Activated B cell treated with CpG ODN at 0.5 μM for 24 hours (primary cell): ENCODE results near the gene DNAH1. TPM values are rescaled to one million over a fixed set of nuclear protein-coding genes. Genes with fewer than 3 reads are reported as not detected.

Source experiments
- ATAC-seq: fragments of 200-7000 bp; cut with Tn5 transposase; one replicate; pipeline ENCODE4 v1.10.0; 2021; ENCODE audit warnings: low read depth, mild to moderate bottlenecking, moderate library complexity
- CTCF ChIA-PET: fragments of 350-600 bp; sonication (Branson Sonifier 250); formaldehyde crosslinking; loops from one replicate; lab custom pipeline; 2021; ENCODE audit warnings: antibody characterized with exemption; lab: Charles Lee
- POLR2A ChIA-PET: fragments of 350-600 bp; sonication (Branson Sonifier 250); formaldehyde crosslinking; loops from one replicate; lab custom pipeline; 2021; ENCODE audit warnings: antibody characterized with exemption; lab: Charles Lee
- DNase-seq: peaks from one replicate; pipeline ENCODE4 v3.0.0; 2022
- H3K27ac Mint-ChIP-seq: one replicate; pipeline ENCODE4 v1.8.0; 2020; ENCODE audit warnings: mixed read lengths
- H3K27me3 Mint-ChIP-seq: one replicate; pipeline ENCODE4 v1.8.0; 2021; ENCODE audit warnings: mixed read lengths
- H3K36me3 Mint-ChIP-seq: one replicate; pipeline ENCODE4 v1.8.0; 2021; ENCODE audit warnings: low read depth, mixed read lengths
- H3K4me1 Mint-ChIP-seq: one replicate; pipeline ENCODE4 v1.8.0; 2021; ENCODE audit warnings: mixed read lengths
- H3K4me3 Mint-ChIP-seq: one replicate; pipeline ENCODE4 v1.8.0; 2020; ENCODE audit warnings: mild to moderate bottlenecking, mixed read lengths
- H3K9me3 Mint-ChIP-seq: one replicate; pipeline ENCODE4 v1.8.0; 2020; ENCODE audit warnings: mixed read lengths
- intact Hi-C: fragments of 100-400 bp; cut with micrococcal nuclease; formaldehyde crosslinking; loops from one replicate; pipeline ENCODE4 v1.15.1; 2024
- total RNA-seq: library from RNA; stranded (reverse); gene quantifications from 2 replicates; pipeline ENCODE4 v1.2.3, GENCODE V29; 2022
- TF ChIP-seq, protein P1 (sequence below): fragments of 200-600 bp; IDR thresholded peaks from one replicate; pipeline ENCODE4 v1.8.0; 2022; ENCODE audit warnings: antibody characterized with exemption, mild to moderate bottlenecking

The DNAH1 gene
- total RNA-seq, 1 donor from 2014 or later = 25.8 TPM

DNA sequence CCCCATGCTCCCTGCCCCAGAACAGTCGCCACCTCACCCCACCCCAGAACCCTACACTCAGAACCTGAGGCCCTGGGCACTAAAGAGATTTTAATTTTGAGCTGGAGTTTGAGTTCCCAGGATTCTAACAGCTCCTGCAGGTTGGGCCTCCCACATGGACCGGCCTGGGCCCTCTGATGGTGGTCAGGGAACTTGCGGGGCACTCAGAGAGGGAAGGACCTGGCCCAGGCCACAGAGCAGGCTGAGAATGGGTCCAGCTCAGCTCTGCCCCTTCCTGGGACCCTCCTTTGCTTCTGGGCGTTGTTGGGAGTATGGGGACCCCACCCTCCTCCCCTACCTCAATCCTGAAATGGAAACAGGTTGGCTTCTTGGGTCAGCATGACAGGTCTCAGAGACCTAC is 129.9 kb downstream of the DNAH1 start:
- no peak for DNase-seq
- H3K27me3 Mint-ChIP-seq = peaks cover 3% of the 10 kb centered on the region
- H3K27ac Mint-ChIP-seq = no peak overlapping the region
- H3K36me3 Mint-ChIP-seq = no peaks in the 10 kb centered on the region
- CTCF ChIA-PET = interaction anchor here (0.8 to 3.9 kb wide), 6 partner anchors 9 to 158 kb away, joined by 3 to 37 read pairs (median 6); partner anchors contain the start of gene GLYCTK
- H3K4me3 Mint-ChIP-seq = no peak overlapping the region
- TF ChIP-seq, protein P1, sequence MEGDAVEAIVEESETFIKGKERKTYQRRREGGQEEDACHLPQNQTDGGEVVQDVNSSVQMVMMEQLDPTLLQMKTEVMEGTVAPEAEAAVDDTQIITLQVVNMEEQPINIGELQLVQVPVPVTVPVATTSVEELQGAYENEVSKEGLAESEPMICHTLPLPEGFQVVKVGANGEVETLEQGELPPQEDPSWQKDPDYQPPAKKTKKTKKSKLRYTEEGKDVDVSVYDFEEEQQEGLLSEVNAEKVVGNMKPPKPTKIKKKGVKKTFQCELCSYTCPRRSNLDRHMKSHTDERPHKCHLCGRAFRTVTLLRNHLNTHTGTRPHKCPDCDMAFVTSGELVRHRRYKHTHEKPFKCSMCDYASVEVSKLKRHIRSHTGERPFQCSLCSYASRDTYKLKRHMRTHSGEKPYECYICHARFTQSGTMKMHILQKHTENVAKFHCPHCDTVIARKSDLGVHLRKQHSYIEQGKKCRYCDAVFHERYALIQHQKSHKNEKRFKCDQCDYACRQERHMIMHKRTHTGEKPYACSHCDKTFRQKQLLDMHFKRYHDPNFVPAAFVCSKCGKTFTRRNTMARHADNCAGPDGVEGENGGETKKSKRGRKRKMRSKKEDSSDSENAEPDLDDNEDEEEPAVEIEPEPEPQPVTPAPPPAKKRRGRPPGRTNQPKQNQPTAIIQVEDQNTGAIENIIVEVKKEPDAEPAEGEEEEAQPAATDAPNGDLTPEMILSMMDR = no peak
- peaks cover 9% of the 10 kb centered on the region for H3K4me1 Mint-ChIP-seq
- intact Hi-C loops = loop anchor here (2.0 to 5.0 kb wide), 2 partner anchors 219 to 445 kb away; partner anchors contain the start of gene TLR9
- POLR2A ChIA-PET = no interaction called here
- ATAC-seq = no peak
- no peaks in the 10 kb centered on the region for H3K9me3 Mint-ChIP-seq

- peak overlapping the region; percentile 30 for H3K27ac Mint-ChIP-seq
- H3K4me1 Mint-ChIP-seq = peaks cover 9% of the 10 kb centered on the region
- no peak overlapping the region for H3K4me3 Mint-ChIP-seq
- ChIA-PET POLR2A (no interaction called here), CTCF (interaction anchor here (0.8 to 3.9 kb wide), 9 partner anchors 10 to 226 kb away, joined by 3 to 37 read pairs (median 5); partner anchors contain the start of gene GLYCTK)
- peak; percentile 60 for DNase-seq
- H3K36me3 Mint-ChIP-seq = no peaks in the 10 kb centered on the region
- no peaks in the 10 kb centered on the region for H3K9me3 Mint-ChIP-seq
- TF ChIP-seq, protein P1 = peak; percentile 86
- H3K27me3 Mint-ChIP-seq = peaks cover 3% of the 10 kb centered on the region
- peak; percentile 77 for ATAC-seq
- intact Hi-C loops = loop anchor here (1.0 to 5.0 kb wide), 6 partner anchors 19 to 446 kb away; partner anchors contain the start of gene TLR9
These were observed 130.8 kb downstream of the DNAH1 start for GRCh38 chr3:52446631-52447511.

- Mint-ChIP-seq H3K9me3 (no peaks in the 10 kb centered on the region), H3K27ac (no peak overlapping the region), H3K27me3 (no peaks in the 10 kb centered on the region), H3K4me3 (no peak overlapping the region), H3K4me1 (peaks cover 9% of the 10 kb centered on the region), H3K36me3 (no peaks in the 10 kb centered on the region)
- POLR2A ChIA-PET = no interaction called here
- no peak for DNase-seq
- ATAC-seq = no peak
- CTCF ChIA-PET = interaction anchor here (0.7 to 3.9 kb wide), 12 partner anchors 10 to 227 kb away, joined by 3 to 37 read pairs (median 5); no protein-coding TSS in a partner anchor
- TF ChIP-seq, protein P1 = no peak
- intact Hi-C loops = loop anchor here (1.0 to 5.0 kb wide), 6 partner anchors 19 to 447 kb away; partner anchors contain the start of gene TLR9
These were observed 131.6 kb downstream of the DNAH1 start for GRCh38 chr3:52447512-52448355.

Other genes with a start within 250 kb of the DNAH1 start
- gene POC1A, start 161.9 kb upstream of the DNAH1 start, total RNA-seq = 2.3 and 2.4 TPM in 2 replicates
- gene ALAS1, start 118.2 kb upstream of the DNAH1 start, total RNA-seq = 25.9 and 27.6 TPM in 2 replicates
- 10.4 and 11.4 TPM in 2 replicates for gene TLR9, start 90.7 kb upstream of the DNAH1 start, total RNA-seq
- 74.1 and 76.7 TPM in 2 replicates for gene TWF2, start 77.2 kb upstream of the DNAH1 start, total RNA-seq
- gene PPM1M, start 70.6 kb upstream of the DNAH1 start, total RNA-seq = 44.4 and 44.6 TPM in 2 replicates
- 84.1 and 86.4 TPM in 2 replicates for gene WDR82, start 37.7 kb upstream of the DNAH1 start, total RNA-seq
- gene GLYCTK, start 28.5 kb upstream of the DNAH1 start, total RNA-seq = 28.2 and 33.5 TPM in 2 replicates
- 98.7 and 105 TPM in 2 replicates for gene BAP1, start 93.7 kb downstream of the DNAH1 start, total RNA-seq
- 6.4 and 7.5 TPM in 2 replicates for gene PHF7, start 94.3 kb downstream of the DNAH1 start, total RNA-seq
- gene SEMA3G, start 128.8 kb downstream of the DNAH1 start, total RNA-seq = not detected in 2 replicates
- gene TNNC1, start 137.7 kb downstream of the DNAH1 start, total RNA-seq = 0.32 TPM in 1 of 2 replicates, not detected in the other
- gene NISCH, start 139.3 kb downstream of the DNAH1 start, total RNA-seq = 79.6 and 89.5 TPM in 2 replicates
- gene STAB1, start 179.0 kb downstream of the DNAH1 start, total RNA-seq = 0.64 and 0.71 TPM in 2 replicates
- 9.5 and 9.9 TPM in 2 replicates for gene NT5DC2, start 217.5 kb downstream of the DNAH1 start, total RNA-seq
- gene UQCC5, start 220.3 kb downstream of the DNAH1 start, total RNA-seq = 11.7 and 13.6 TPM in 2 replicates